Chondrocyte (in vitro differentiated cells): Measurements from ENCODE around the gene PARD3B. TPM values are rescaled to one million over a fixed set of nuclear protein-coding genes. Genes with fewer than 3 reads are reported as not detected.

Experiments used
- DNase-seq: peaks from one replicate; pipeline ENCODE4 v3.0.0; 2021; ENCODE audit warnings: mixed read lengths, low spot score
- H3K27ac Mint-ChIP-seq: one replicate; pipeline ENCODE4 v1.8.0; 2021; ENCODE audit warnings: mild to moderate bottlenecking, moderate library complexity, mixed read lengths; ENCODE audit not compliant: unreplicated experiment
- H3K27me3 Mint-ChIP-seq: 2 replicates; pipeline ENCODE4 v1.8.0; 2021; ENCODE audit warnings: low read depth, mixed read lengths
- H3K36me3 Mint-ChIP-seq: 2 replicates; pipeline ENCODE4 v1.8.0; 2021; ENCODE audit warnings: low read depth, mixed read lengths
- H3K4me1 Mint-ChIP-seq: 2 replicates; pipeline ENCODE4 v1.8.0; 2021; ENCODE audit warnings: low read depth, mild to moderate bottlenecking, mixed read lengths
- H3K4me3 Mint-ChIP-seq: one replicate; pipeline ENCODE4 v1.8.0; 2021; ENCODE audit warnings: mild to moderate bottlenecking, moderate library complexity, mixed read lengths; ENCODE audit not compliant: unreplicated experiment
- H3K9me3 Mint-ChIP-seq: 2 replicates; pipeline ENCODE4 v1.8.0; 2021; ENCODE audit warnings: low read depth, mixed read lengths
- total RNA-seq: library from RNA; stranded (reverse); gene quantifications from 3 replicates; pipeline ENCODE4 v1.2.1, GENCODE V29; 2021
- TF ChIP-seq, protein P1 (sequence below): fragments of 200-600 bp; sonication (generic); IDR thresholded peaks from 2 replicates; pipeline ENCODE4 v1.5.0; 2021; ENCODE audit warnings: antibody characterized with exemption, mild to moderate bottlenecking, moderate library complexity

The PARD3B gene
- total RNA-seq, 1 donor from 2014 or later = 24.9 TPM

DNA sequence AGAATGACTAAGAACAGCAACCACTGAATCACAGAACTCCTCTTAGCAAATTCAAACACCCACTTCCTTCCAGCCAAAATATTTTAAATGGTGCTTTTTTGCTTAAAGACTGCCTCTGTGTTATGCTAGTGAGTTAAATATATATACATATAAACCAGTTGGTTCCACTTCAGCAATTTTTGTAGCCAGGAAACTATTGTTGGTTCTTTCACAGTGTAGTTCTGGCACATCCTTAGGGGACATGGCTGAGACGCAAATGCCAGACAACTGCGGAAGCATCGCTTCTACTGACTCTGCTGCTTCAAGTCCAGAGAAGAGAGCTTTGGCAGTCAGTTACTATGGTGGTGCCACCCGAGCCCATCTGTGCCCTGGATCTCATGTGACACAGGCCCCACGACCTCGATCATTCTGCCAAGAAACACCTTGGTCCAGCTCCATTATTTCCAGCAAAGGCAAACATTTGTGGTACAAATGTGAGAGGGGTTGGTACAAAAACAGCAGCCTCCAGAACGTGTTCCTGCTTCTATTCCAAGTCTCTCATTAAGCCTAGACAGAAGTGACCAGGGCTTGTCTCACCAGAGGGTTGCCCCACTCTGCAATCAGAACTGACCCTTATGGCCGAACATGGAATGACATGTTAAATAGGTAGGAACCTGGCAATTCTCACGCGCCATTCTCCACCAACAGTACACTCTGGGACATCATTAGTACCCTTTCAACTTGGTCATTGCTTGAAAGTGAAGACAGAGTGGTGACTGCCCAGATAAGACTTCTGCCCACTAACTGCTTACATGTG, 1019.3 kb downstream of the PARD3B start:
- no peak overlapping the region for H3K4me3 Mint-ChIP-seq

GRCh38 chr2:205565142-205565522, 1019.9 kb downstream of the PARD3B start:
- TF ChIP-seq, protein P1, sequence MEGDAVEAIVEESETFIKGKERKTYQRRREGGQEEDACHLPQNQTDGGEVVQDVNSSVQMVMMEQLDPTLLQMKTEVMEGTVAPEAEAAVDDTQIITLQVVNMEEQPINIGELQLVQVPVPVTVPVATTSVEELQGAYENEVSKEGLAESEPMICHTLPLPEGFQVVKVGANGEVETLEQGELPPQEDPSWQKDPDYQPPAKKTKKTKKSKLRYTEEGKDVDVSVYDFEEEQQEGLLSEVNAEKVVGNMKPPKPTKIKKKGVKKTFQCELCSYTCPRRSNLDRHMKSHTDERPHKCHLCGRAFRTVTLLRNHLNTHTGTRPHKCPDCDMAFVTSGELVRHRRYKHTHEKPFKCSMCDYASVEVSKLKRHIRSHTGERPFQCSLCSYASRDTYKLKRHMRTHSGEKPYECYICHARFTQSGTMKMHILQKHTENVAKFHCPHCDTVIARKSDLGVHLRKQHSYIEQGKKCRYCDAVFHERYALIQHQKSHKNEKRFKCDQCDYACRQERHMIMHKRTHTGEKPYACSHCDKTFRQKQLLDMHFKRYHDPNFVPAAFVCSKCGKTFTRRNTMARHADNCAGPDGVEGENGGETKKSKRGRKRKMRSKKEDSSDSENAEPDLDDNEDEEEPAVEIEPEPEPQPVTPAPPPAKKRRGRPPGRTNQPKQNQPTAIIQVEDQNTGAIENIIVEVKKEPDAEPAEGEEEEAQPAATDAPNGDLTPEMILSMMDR = no peak
- Mint-ChIP-seq H3K4me1 (peaks cover 15% of the 10 kb centered on the region), H3K27ac (no peak overlapping the region), H3K27me3 (no peaks in the 10 kb centered on the region), H3K9me3 (no peaks in the 10 kb centered on the region), H3K36me3 (no peaks in the 10 kb centered on the region), H3K4me3 (no peak overlapping the region)
- no peak for DNase-seq

More for the DNA sequence above, 1019.3 kb downstream of the PARD3B start:
- H3K9me3 Mint-ChIP-seq = no peaks in the 10 kb centered on the region
- no peaks in the 10 kb centered on the region for H3K27me3 Mint-ChIP-seq
- H3K4me1 Mint-ChIP-seq = peaks cover 19% of the 10 kb centered on the region
- no peak overlapping the region for H3K27ac Mint-ChIP-seq
- DNase-seq = no peak
- no peaks in the 10 kb centered on the region for H3K36me3 Mint-ChIP-seq
- TF ChIP-seq, protein P1 = no peak

GRCh38 chr2:205566606-205567168, 1021.4 kb downstream of the PARD3B start:
- no peaks in the 10 kb centered on the region for H3K9me3 Mint-ChIP-seq
- no peak overlapping the region for H3K4me3 Mint-ChIP-seq
- no peaks in the 10 kb centered on the region for H3K27me3 Mint-ChIP-seq
- no peak for DNase-seq
- H3K4me1 Mint-ChIP-seq = peaks cover 14% of the 10 kb centered on the region
- TF ChIP-seq, protein P1 = no peak
- no peaks in the 10 kb centered on the region for H3K36me3 Mint-ChIP-seq
- no peak overlapping the region for H3K27ac Mint-ChIP-seq

- Mint-ChIP-seq H3K9me3 (no peaks in the 10 kb centered on the region), H3K4me3 (no peak overlapping the region), H3K27me3 (no peaks in the 10 kb centered on the region), H3K4me1 (peaks cover 18% of the 10 kb centered on the region), H3K36me3 (no peaks in the 10 kb centered on the region), H3K27ac (no peak overlapping the region)
- no peak for DNase-seq
- TF ChIP-seq, protein P1 = no peak
These were observed 1023.3 kb downstream of the PARD3B start for GRCh38 chr2:205568620-205569019.

GRCh38 chr2:205570648-205571047, 1025.4 kb downstream of the PARD3B start:
- Mint-ChIP-seq H3K27me3 (no peaks in the 10 kb centered on the region), H3K4me1 (peaks cover 24% of the 10 kb centered on the region), H3K9me3 (peaks cover 4% of the 10 kb centered on the region), H3K4me3 (no peak overlapping the region), H3K36me3 (no peaks in the 10 kb centered on the region), H3K27ac (no peak overlapping the region)
- TF ChIP-seq, protein P1 = no peak
- DNase-seq = no peak
